ENCODE data around the gene SCAMP4. TPM values are rescaled to one million over a fixed set of nuclear protein-coding genes. Genes with fewer than 3 reads are reported as not detected.

SCAMP4 gene
- total RNA-seq, 1 donor from 2014 or later: 32.1 TPM

DNA sequence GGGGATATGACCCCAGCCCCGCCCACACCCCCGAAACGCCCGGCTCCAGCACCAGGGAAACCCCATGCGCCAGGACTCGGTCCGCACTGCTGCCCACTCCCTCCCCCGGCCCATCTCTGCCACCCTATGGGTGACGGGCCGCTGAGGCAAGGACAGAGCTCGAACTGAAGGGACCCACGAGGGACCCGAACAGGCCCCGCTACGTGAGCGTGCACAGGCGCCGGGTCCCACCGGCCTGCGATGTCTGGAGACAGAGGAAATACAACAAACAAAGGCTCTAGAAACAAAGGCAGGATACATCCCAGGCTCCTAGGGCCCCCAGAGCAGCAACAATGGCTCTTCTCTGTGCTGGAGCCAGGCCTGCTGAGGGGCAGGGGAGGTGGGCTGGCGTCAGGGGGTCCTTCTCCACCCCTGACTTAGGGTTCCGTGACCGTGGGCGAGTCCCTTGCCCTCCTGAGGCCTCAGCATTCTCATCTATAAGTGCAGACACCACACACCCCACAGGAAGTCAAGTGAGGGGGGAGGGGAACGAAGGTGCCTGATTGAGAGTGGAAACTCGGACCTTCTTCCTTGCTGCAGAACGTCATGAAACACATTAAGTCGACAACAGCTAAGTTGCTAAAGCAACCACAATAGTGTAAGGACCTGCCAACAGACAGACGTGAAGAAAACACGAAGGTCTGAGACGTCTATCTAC is 23.0 kb upstream of the SCAMP4 start:
- intact Hi-C loops (cut with micrococcal nuclease): loop anchor here (2.0 to 10.0 kb wide), 2 partner anchors 17 to 213 kb away; partner anchors contain the start of genes IZUMO4 and MOB3A

DNA sequence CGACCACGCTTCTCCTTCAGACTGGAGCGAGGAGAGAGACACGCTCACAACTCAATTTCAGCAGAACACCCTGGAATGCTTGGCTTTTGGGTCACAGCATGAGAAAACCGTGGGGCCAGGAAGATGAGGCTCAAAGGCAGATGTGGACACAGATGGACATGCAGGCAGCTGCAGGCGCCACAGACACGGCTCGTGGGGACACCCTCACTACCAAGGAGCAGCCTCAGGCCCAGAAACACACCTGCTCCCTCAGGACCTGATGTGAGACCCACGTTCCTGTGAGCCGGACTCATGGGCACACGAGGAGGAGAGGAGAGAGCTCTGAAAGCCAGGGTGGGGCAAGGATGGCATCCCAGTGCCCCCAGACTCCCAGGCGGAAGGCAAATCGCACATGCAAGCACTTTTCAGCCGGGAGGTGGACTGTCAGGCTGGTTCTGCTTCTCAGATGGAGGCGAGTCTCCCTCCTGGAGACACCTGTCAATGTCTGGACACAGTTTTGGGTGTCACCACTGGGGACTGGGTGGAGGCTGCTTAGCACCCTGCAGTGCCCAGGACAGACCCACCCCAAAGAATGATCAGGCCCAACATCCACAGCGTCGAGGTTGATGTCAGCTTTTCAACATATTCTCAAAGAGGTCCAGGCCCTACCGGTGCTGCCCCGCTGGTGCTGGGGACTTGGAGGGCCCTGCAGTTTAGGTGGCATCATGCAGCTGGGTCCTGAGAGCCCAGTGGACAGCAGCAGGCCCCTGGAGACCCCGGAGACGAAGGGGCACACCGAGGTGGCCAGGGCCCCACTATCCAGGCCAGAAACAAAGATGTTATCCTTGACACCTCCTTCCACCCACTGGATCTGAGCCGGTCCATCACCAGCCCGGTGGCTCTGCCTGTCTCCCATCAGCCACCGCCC is 22.2 kb upstream of the SCAMP4 start:
- intact Hi-C loops (cut with micrococcal nuclease): loop anchor here (2.0 to 10.0 kb wide), 2 partner anchors 18 to 212 kb away; partner anchors contain the start of genes IZUMO4 and MOB3A

DNA sequence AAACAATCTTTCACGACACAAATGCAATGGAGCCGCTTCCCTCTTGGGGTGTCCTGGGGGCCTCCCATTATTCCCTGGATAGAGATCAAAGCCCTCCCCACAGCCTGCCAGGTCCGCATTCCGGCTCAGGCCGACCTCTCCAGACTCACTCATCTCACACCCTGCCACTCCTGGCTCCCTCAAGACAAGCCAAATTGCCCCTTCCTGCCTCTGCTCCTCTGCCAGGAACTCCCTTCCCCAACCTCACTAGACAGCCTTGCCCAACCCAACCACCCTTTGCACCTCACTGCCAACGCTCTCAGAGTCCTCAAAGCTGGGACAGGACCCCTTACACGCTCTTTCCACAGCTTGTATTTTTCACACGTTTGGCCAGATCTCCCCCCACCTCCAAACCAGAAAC is 21.4 kb upstream of the SCAMP4 start:
- intact Hi-C loops (cut with micrococcal nuclease): loop anchor here (1.0 to 10.0 kb wide), 3 partner anchors 7 to 211 kb away; partner anchors contain the start of genes IZUMO4 and MOB3A

DNA sequence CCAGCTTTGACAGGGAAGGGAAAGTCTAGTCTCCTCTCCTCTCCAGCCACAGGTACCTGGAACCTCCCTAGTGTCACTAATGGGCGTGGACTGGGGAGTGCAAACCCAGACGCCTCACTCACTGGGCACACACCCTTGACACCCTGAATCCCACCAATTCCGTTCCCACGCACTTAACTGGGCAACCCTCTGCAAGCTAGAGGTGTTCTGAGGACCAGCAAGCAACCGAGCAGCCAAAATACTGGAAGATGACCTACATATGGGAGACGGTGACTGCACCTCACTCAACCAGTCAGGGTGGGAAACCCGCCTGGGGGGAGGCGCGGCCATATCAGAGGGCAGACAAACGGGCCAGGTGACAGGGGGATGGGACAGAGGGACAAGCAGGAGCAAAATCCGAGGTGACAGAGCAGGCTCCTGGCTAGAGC is 20.9 kb upstream of the SCAMP4 start:
- intact Hi-C loops (cut with micrococcal nuclease): loop anchor here (1.0 to 10.0 kb wide), 2 partner anchors 8 to 210 kb away; partner anchors contain the start of genes IZUMO4 and MOB3A

DNA sequence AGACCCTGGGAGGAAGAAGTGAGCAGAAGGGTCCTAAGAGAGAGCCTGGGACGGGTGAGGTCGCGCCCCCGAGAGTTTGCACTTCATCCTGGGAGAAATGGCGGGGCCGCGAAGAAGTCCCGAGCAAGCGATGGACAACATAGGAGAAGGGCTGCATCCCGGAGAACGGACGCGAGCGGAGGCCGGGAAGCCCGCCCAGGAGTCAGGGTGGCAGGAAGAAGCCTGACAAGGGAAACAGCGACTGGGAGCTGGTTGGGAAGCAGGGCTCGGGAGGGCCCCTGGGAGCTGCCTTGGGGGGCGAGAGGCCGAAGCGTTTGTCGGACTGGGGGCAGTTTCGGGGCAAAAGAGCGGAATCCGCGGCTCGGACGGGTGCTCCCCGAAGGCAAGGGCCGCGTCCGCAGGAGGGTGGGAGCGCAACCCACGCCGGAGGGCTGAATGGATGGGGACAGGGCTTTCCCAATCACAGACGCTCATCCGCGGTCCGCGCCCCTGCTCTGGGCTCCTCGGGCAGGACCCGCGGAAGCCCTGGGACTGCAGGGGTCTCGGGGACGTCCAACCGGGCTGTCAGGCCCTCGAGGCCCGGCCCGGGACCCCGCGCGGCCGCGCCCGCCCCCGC is 20.4 kb upstream of the SCAMP4 start:
- intact Hi-C loops (cut with micrococcal nuclease): loop anchor here (1.0 to 10.0 kb wide), 4 partner anchors 9 to 210 kb away; partner anchors contain the start of genes ADAT3, IZUMO4, MOB3A and SCAMP4

DNA sequence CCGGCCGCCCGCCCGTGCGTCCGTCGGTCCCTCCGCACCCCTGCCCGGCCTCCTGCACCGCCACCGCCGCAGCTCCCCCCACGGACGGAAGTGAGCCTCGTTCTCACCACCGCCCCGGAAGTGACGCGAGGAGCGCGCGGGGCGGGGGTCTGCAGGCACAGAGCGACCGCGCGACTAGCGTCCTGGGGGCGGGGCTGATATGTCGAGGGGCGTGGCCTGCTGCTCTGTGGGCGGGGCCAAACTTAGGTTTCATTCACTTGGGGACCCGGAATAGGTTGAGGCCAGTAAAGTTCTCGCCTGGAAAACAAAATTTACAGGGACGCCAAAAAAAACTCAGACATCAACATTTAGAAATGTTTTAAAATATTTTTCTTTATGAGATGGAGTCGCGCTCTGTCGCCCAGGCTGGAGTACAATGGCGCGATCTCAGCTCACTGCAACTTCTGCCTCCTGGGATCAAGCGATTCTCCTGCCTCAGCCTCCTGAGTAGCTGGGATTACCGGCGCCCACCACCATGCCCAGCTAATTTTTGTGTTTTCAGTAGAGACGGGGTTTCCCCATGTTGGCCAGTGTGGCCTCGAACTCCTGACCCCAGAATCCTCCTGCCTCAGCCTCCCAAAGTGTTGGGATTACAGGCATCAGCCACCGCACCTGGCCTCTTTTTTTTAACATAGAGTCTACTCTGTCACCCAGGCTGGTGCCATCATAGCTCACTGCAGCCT is 19.6 kb upstream of the SCAMP4 start, which contains the start of gene ABHD17A:
Gene ABHD17A, minus strand, starts transcription at position 99 of the 722 bp plus-strand sequence. CDS start 3,930 bp downstream, outside the sequence.
- intact Hi-C loops (cut with micrococcal nuclease): loop anchor here (1.0 to 10.0 kb wide), 3 partner anchors 10 to 209 kb away; partner anchors contain the start of genes ADAT3, IZUMO4, MOB3A and SCAMP4

DNA sequence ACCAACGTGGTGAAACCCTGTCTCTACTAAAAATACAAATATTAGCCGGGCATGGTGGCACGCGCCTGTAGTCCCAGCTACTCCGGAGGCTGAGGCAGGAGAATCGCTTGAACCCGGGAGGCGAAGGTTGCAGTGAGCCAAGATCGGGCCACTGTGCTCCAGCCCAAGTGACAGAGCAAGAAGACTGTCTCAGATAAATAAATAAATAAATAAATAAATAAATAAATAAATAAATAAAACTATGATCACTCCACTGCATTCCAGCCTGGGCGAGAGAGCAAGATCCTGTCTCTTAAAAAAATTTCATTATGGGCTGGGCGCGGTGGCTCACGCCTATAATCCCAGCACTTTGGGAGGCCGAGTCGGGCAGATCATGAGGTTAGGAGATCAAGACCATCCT is 18.8 kb upstream of the SCAMP4 start:
- intact Hi-C loops (cut with micrococcal nuclease): loop anchor here (10.0 kb wide), 1 partner anchor 208 kb away; the partner anchor contains the start of genes IZUMO4 and MOB3A

DNA sequence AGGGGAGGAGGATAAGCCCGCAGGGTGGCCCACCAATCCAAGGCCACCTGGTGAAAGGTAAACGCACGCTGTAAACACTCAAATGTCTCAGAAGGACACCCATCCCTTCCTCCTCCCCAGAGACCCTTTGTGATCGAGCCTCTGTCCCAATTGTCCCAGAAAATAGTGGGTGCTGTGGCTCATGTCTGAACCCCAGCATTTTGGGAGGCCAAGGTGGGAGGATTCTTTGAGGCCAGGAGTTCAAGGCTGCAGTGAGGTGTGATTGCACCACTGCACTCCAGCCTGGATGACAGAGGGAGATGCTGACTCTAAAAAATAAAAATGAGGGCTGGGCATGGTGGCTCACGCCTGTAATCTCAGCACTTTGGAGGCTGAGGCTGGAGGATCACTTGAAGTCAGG is 16.8 kb upstream of the SCAMP4 start:
- intact Hi-C loops (cut with micrococcal nuclease): loop anchor here (10.0 kb wide), 1 partner anchor 206 kb away; the partner anchor contains the start of genes IZUMO4 and MOB3A

DNA sequence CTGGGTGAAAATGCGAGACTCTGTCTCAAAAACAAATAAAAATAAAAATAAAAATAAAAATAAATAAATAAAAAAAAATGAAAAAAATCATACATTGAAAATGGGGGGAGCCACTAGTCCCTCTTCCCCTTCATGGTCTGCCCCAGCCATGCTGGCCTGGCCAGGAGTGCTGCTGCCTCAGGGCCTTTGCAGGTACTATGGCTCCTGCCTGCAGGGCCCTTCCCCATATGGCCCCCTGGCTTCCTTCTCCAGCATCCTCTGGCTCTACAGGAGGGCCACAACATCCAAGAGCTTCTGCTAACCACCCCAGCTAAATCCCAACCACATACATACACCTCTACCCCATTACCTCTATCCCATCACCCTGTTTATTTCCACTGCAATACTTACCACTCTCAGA is 15.3 kb upstream of the SCAMP4 start:
- intact Hi-C loops (cut with micrococcal nuclease): loop anchor here (10.0 kb wide), 1 partner anchor 205 kb away; the partner anchor contains the start of genes IZUMO4 and MOB3A

DNA sequence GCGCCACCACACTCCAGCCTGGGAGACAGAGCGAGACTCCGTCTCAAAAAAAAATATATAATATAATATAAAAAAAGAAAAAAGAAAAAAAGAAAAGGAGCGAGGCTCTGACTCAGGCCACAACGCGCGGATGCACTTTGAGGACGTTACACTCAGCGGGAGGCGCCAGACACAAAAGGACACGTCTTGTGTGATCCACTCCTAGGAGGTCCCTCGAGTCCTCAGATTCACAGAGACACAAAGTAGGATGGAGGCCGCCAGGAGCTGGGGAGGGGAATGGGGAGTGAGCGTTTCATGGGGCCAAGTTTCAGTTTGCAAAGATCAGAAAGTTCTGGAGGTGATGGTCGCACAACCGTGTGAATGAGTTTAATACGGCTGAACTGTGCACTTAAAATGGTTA is 11.4 kb upstream of the SCAMP4 start:
- intact Hi-C loops (cut with micrococcal nuclease): no loop called here

DNA sequence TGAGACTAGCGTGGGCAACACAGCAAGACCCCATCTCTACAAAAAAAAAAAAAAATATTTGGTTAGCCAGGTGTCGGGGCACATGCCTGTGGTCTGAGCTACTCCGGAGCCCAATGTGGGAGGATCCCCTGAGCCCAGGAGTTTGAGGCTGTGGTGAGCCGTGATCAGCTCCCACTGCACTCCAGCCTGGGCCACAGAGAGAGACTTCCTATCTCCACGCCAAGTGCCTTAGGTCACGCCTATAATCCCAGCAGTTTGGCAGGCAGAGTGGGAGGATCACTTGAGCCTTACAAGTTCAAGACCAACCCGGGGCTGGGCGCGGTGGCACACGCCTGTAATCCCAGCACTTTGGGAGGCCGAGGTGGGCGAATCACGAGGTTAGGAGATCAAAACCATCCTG is 8.7 kb upstream of the SCAMP4 start:
- intact Hi-C loops (cut with micrococcal nuclease): no loop called here

DNA sequence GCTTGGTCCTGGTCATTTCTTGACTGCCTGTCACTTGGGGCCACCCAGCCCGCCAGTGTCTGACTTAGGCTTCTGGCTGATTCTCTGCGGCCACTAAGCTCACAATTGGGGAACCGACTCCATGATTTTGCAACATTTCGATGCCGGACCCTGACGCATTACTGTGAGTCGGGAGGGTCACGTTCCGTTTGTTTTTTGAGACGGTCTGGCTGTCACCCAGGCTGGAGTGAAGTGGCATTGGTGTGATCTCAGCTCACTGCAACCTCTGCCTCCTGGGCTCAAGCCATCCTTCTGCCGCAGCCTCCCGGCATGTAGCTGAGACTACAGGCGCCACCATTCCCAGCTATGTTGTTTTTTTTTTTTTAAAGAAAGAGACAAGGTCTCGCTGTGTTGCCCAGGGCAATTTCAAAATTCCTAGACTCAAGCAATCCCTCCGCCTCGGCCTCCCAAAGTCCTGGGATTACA is 3.2 kb upstream of the SCAMP4 start:
- intact Hi-C loops (cut with micrococcal nuclease): loop anchor here (10.0 kb wide), 1 partner anchor 253 kb away; the partner anchor contains the start of gene AP3D1

DNA sequence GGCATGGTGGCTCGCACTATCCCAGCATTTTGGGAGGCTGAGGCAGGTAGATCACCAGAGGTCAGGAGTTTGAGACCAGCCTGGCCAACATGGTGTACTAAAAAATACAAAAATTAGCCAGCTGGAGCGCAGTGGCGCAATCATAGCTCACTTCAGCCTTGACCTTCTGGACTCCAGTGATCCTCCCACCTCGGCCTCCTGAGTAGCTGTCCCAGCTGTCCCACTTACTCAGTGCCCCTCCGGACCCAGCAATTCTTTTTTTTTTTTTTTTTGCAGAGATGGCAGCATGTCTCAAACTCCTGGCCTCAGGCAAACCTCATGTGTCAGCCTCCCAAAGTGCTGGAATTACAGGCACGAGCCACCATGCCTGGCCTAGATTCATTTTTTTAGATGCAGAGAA is 2.3 kb upstream of the SCAMP4 start:
- intact Hi-C loops (cut with micrococcal nuclease): loop anchor here (10.0 kb wide), 1 partner anchor 252 kb away; the partner anchor contains the start of gene AP3D1

DNA sequence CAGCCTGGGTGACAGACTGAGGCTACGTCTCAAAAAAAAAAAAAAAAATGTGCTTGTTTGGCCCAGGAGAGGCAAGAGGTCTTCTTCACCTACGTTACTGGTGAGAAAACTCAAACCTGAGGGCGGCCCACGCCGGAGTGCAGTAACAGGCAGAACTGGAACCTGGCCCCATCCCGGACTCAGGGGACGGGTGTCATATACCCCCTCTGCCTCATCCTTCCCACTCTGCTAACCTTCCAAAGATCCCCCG is 414 bp upstream of the SCAMP4 start:
- intact Hi-C loops (cut with micrococcal nuclease): loop anchor here (1.0 to 10.0 kb wide), 4 partner anchors 19 to 250 kb away; partner anchors contain the start of genes ABHD17A, AP3D1 and KLF16

DNA sequence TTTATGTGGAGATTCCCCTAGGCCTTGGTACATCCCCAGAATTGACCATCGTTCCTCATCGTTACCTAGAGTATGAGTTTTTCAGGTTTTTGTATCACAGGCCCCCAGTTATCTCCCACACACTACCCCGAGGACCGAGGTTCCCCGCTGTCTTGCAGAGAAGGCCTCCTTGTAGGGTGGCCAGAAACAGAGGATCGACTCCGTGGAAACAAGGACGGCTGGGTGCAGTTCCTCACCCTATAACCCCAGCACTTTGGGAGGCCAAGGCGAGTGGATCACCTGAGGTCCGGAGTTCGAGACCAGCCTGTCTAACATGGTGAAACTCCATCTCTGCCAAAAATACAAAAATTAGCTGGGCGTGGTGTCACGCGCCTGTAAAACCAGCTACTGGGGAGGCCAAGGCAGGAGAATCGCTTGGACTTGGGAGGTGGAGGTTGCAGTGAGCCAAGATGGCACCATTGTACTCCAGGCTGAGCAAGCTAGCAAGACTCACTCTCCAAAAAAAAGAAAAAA is 720 bp downstream of the SCAMP4 start:
- intact Hi-C loops (cut with micrococcal nuclease): loop anchor here (1.0 to 10.0 kb wide), 4 partner anchors 21 to 249 kb away; partner anchors contain the start of genes ABHD17A, AP3D1 and KLF16

DNA sequence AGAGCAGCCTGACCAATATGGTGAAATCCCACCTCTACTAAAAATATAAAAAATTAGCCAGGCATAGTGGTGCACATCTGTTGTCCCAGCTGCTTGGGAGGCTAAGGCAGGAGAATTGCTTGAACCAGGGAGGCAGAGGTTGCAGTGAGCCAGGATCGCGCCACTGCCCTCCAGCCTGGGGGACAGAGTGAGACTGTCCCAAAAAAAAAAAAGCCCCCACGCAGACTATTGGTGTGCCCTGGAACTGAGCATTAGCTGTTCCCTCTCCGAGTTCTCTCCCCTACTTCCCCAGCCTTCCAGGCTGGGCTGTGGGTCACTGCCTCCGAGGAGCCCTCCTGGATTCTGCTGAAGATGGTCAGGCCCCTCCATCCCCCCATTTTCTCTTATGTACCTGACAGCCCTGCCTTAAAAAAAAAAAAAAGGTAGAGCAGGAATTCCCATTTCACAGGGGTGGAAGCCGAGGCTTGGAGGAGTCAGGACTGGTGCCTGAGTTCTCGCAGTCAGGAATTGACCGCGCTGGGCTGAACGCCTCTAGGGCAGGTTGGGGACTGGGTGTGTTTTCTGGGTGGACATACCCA is 1.9 kb downstream of the SCAMP4 start:
- intact Hi-C loops (cut with micrococcal nuclease): loop anchor here (10.0 kb wide), 1 partner anchor 248 kb away; the partner anchor contains the start of gene AP3D1

DNA sequence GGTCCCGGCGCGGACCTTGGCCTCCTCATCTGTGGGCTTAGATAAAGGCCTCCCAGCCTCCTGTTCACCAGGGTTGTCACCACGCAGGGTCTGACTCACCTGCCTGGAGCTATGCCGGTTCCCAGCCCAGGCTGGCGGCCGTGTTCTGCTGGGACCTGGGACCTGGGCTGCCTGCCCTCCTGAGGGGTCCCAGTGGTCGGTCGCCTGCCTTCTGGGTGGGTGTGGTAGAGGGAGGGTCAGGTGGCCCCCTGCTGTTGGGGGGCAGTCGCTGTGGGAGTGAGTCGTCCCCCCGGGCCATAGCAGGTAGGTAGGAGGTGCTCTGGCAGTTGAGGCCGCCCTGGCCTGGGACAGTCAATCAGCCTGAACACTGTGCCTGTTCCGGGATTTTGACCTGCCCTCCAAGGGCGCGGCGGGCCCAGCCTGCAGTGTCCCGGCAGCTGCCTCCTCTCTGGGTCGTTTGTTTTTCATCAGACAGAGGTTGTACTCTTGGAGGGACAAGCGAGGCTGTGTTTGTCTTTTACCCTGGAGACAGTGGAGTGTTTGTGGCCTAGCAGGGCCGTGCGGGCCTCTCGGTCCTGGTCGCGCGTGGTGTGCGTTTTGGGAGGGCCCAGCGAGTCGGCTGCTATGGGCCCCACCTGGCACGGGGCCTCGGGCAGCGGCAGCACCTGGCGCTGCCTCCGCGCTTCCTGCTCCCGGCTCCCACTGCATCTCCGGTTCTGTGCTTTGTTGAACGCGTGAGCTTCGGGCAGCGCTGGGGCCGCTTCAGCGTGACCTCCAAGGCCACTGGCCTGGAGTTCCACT is 2.6 kb downstream of the SCAMP4 start:
- intact Hi-C loops (cut with micrococcal nuclease): loop anchor here (10.0 kb wide), 1 partner anchor 247 kb away; the partner anchor contains the start of gene AP3D1

DNA sequence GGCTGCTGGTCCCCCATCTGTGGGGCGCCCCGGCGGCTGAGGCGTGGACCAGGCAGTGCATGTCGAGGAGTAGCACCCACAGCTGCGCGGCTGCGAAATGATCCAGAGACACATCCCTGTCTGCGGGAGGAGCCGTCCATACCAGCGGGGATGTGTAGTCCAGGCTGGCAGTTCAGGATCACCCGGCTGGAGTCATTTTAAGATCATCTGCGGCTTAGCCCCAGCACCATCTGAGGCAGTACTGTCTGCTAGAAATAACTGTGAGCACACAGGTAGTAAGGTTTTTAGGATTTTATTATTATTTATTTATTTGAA is 3.1 kb downstream of the SCAMP4 start:
- intact Hi-C loops (cut with micrococcal nuclease): loop anchor here (10.0 kb wide), 1 partner anchor 246 kb away; the partner anchor contains the start of gene AP3D1

DNA sequence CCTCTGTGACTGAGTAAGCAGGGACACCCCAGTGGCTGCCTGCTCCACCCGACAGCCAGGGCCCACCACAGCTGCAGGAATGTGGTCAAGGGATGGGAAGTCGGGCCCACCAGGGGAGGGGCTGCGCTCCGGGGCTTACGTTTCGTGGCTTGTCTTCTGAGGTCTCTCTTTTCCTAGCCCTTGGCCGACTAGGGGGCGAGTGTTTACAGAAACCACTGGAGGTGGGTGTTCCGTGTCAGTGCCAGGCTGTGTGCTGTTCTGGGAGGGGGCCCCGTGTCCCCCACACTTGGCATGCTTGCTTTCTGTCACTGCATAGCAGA is 4.5 kb downstream of the SCAMP4 start:
- intact Hi-C loops (cut with micrococcal nuclease): loop anchor here (10.0 kb wide), 1 partner anchor 245 kb away; the partner anchor contains the start of gene AP3D1

Data from T-helper 2 cell treated with Interferon-gamma antibody and Interleukin-4, amounts not matched to agents 100 ng/mL and 5 ng/mL, for 36 hours (primary cell).